Upper lobe of right lung (tissue), 1 donor: ENCODE data around the gene PLXDC1. TPM values are rescaled to one million over a fixed set of nuclear protein-coding genes. Genes with fewer than 3 reads are reported as not detected.

Source experiments
- ATAC-seq: fragments of 200-7000 bp; cut with Tn5 transposase; one replicate; pipeline ENCODE4 v1.9.1; 2020; ENCODE audit warnings: mild to moderate bottlenecking, moderate library complexity
- DNase-seq: peaks from one replicate; pipeline ENCODE4 v3.0.0-alpha.2; 2020
- H3K27ac ChIP-seq: fragments of 200-600 bp; one replicate; pipeline ENCODE4 v1.8.0; 2022
- H3K27me3 ChIP-seq: fragments of 200-600 bp; one replicate; pipeline ENCODE4 v1.8.0; 2022; ENCODE audit warnings: mild to moderate bottlenecking
- H3K36me3 ChIP-seq: fragments of 200-600 bp; one replicate; pipeline ENCODE4 v1.8.0; 2022
- H3K4me1 ChIP-seq: fragments of 200-600 bp; one replicate; pipeline ENCODE4 v1.8.0; 2022
- H3K4me3 ChIP-seq: fragments of 200-600 bp; one replicate; pipeline ENCODE4 v1.8.0; 2022; ENCODE audit warnings: mild to moderate bottlenecking
- H3K9me3 ChIP-seq: fragments of 200-600 bp; one replicate; pipeline ENCODE4 v1.8.0; 2022
- intact Hi-C: fragments of 100-400 bp; cut with DNase I; formaldehyde crosslinking; loops from one replicate; pipeline ENCODE4 v1.11.0; 2022
- total RNA-seq: library from RNA; stranded (reverse); fragmentation: NEBNext Ultra II Directional; extraction: Animal tissue kit (Norgen Biotek cat#: 25700); gene quantifications from one replicate; pipeline ENCODE4 v1.2.1, GENCODE V29; 2021
- TF ChIP-seq, protein P1 (sequence below): fragments of 200-600 bp; IDR thresholded peaks from one replicate; pipeline ENCODE4 v1.8.0; 2022; ENCODE audit warnings: antibody characterized with exemption
- donor health status: DM: no; HTN: yes; CAD: no; lungs with severe emphysema.

PLXDC1 gene
- total RNA-seq, 1 donor from 2014 or later, result 14.4 TPM

GRCh38 chr17:39018267-39019134, 132.9 kb downstream of the PLXDC1 start:
- Histone ChIP-seq H3K4me1 (peaks cover 18% of the 10 kb centered on the region), H3K36me3 (no peaks in the 10 kb centered on the region), H3K9me3 (no peaks in the 10 kb centered on the region), H3K4me3 (no peak overlapping the region), H3K27ac (peak overlapping the region; percentile 34), H3K27me3 (no peaks in the 10 kb centered on the region)
- intact Hi-C loops, result no loop called here
- ATAC-seq, result peak; percentile 24
- TF ChIP-seq, protein P1, sequence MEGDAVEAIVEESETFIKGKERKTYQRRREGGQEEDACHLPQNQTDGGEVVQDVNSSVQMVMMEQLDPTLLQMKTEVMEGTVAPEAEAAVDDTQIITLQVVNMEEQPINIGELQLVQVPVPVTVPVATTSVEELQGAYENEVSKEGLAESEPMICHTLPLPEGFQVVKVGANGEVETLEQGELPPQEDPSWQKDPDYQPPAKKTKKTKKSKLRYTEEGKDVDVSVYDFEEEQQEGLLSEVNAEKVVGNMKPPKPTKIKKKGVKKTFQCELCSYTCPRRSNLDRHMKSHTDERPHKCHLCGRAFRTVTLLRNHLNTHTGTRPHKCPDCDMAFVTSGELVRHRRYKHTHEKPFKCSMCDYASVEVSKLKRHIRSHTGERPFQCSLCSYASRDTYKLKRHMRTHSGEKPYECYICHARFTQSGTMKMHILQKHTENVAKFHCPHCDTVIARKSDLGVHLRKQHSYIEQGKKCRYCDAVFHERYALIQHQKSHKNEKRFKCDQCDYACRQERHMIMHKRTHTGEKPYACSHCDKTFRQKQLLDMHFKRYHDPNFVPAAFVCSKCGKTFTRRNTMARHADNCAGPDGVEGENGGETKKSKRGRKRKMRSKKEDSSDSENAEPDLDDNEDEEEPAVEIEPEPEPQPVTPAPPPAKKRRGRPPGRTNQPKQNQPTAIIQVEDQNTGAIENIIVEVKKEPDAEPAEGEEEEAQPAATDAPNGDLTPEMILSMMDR, result no peak
- DNase-seq, result no peak

DNA sequence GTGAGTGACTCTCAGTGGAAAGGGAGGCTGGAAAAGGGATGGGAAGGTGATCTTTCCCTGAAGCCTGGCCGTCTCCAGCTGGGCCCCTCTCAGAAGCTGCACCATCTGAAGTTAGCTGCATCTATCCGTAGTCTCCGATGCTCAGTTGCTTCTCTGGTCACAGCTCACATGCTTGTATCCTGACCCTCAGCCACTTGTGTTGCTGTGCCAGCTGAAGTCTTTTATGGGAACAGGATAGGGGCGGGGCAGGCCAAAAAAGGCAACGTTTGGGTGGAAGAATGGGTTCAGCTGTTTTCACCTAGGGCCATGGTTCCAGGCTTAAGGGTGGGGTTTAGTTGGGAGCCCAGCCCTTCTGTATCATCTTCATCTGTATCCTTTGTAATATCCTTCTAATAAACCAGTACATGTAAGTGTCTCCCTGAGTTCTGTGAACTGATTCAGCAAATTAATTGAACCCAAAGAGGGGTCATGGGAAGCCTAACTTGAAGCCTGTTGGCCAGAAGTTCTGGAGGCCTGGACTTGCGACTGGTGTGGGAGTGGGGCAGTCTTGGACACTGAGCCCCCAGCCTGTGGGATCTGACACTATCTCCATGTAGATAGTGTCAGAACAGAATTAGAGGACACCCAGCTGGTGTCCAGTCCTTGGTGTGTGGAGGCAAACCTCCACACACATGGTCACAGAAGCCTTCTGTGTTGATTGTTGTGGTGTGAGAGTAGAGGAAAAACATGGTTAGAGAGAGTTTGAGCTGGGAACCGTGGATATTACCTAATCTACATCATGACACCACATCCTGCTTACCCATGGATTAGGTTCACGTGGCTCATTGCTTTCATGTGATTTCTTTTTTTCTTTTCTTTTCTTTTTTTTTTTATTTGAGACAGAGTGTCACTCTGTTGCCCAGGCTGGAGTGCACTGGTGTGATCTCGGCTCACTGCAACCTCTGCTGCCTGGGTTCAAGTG, 135.0 kb downstream of the PLXDC1 start:
- Histone ChIP-seq H3K27me3 (no peaks in the 10 kb centered on the region), H3K9me3 (no peaks in the 10 kb centered on the region), H3K36me3 (no peaks in the 10 kb centered on the region), H3K27ac (peak overlapping the region; percentile 24), H3K4me1 (peaks cover 18% of the 10 kb centered on the region), H3K4me3 (no peak overlapping the region)
- DNase-seq (no peak), ATAC-seq (peak; percentile 41)
- intact Hi-C loops, result no loop called here
- TF ChIP-seq, protein P1, result no peak

DNA sequence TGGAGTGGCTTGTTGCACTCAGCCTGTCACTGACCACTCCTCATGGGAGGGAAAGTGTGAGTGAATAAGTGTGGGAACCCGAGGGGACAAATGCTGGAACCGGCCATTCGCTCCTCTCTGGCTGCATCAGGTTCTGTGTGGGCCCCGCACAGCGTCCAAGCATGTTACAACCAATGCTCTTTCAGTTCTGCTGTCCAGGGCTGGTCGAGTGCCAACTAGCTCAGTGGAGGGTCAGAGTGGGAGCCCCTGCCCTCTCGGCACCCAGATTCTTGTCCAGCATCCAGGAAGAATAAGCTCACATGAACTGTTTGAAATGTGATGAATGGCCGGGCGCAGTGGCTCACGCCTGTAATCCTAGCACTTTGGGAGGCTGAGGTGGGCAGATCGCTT, 135.9 kb downstream of the PLXDC1 start:
- intact Hi-C loops, result no loop called here
- no peaks in the 10 kb centered on the region for H3K36me3 ChIP-seq
- no peaks in the 10 kb centered on the region for H3K9me3 ChIP-seq
- H3K4me1 ChIP-seq, result peaks cover 18% of the 10 kb centered on the region
- DNase-seq, result no peak
- ATAC-seq, result no peak
- no peaks in the 10 kb centered on the region for H3K27me3 ChIP-seq
- TF ChIP-seq, protein P1, result no peak
- H3K4me3 ChIP-seq, result no peak overlapping the region
- peak overlapping the region; percentile 4 for H3K27ac ChIP-seq

GRCh38 chr17:39014795-39015545, 136.5 kb downstream of the PLXDC1 start:
- H3K4me1 ChIP-seq, result peaks cover 18% of the 10 kb centered on the region
- peak; percentile 61 for ATAC-seq
- DNase-seq, result peak; percentile 67
- H3K27me3 ChIP-seq, result no peaks in the 10 kb centered on the region
- no peaks in the 10 kb centered on the region for H3K36me3 ChIP-seq
- intact Hi-C loops, result no loop called here
- TF ChIP-seq, protein P1, result no peak
- peak overlapping the region; percentile 4 for H3K27ac ChIP-seq
- H3K9me3 ChIP-seq, result no peaks in the 10 kb centered on the region
- no peak overlapping the region for H3K4me3 ChIP-seq
